ENCODE results near the gene LRRC32. TPM values are rescaled to one million over a fixed set of nuclear protein-coding genes. Genes with fewer than 3 reads are reported as not detected.

Gene LRRC32
- total RNA-seq, 4 donors from 2014 or later = 45.0 to 117 (median 73.4) TPM

- Histone ChIP-seq H3K4me3 (no peak overlapping the region), H3K36me3 (no peaks in the 10 kb centered on the region), H3K27me3 (no peaks in the 10 kb centered on the region), H3K4me1 (peaks cover 0 to 42% (median 5%) of the 10 kb centered on the region in 4 donors), H3K27ac (peak overlapping the region in 2 of 4 donors; percentile 28 to 61), H3K9me3 (no peaks in the 10 kb centered on the region)
- WGBS, 2 donors = 23 to 26% methylated on average over 12 to 14 of the region's 14 CpGs
- TF ChIP-seq CTCF (IDR thresholded peaks at IDR 0.05) (no peak), POLR2A (IDR thresholded peaks at IDR 0.05) (no peak), EP300 (IDR thresholded peaks at IDR 0.05) (peak; percentile 53 to 67)
- peak in 1 of 2 donors; percentile 53 for DNase-seq (ENCODE audit: low spot score in 2 of 2)
Observed at GRCh38 chr11:76637491-76638269, 32.9 kb downstream of the LRRC32 start.

GRCh38 chr11:76636826-76637460 lies 33.6 kb downstream of the LRRC32 start:
- Histone ChIP-seq H3K9me3 (no peaks in the 10 kb centered on the region), H3K4me1 (peaks cover 0 to 42% (median 5%) of the 10 kb centered on the region in 4 donors), H3K27me3 (no peaks in the 10 kb centered on the region), H3K27ac (peak overlapping the region in 2 of 4 donors; percentile 28 to 61), H3K4me3 (no peak overlapping the region), H3K36me3 (no peaks in the 10 kb centered on the region)
- no peak for DNase-seq (ENCODE audit: low spot score in 2 of 2)
- 91 to 94% methylated on average over 6 of the region's 6 CpGs for WGBS, 2 donors
- no peak for TF ChIP-seq POLR2A (IDR thresholded peaks at IDR 0.05)
- TF ChIP-seq CTCF (IDR thresholded peaks at IDR 0.05) = no peak
- no peak for TF ChIP-seq EP300 (IDR thresholded peaks at IDR 0.05)

- DNase-seq (ENCODE audit: low spot score in 2 of 2) = no peak
- no peak for TF ChIP-seq POLR2A (IDR thresholded peaks at IDR 0.05)
- TF ChIP-seq CTCF (IDR thresholded peaks at IDR 0.05) = no peak
- no peak for TF ChIP-seq EP300 (IDR thresholded peaks at IDR 0.05)
- Histone ChIP-seq H3K27ac (no peak overlapping the region), H3K4me1 (peaks cover 0 to 42% (median 5%) of the 10 kb centered on the region in 4 donors), H3K9me3 (no peaks in the 10 kb centered on the region), H3K4me3 (no peak overlapping the region), H3K36me3 (no peaks in the 10 kb centered on the region), H3K27me3 (no peaks in the 10 kb centered on the region)
- WGBS, 2 donors = 79 to 80% methylated on average over 7 of the region's 7 CpGs
Observed at GRCh38 chr11:76635991-76636738, 34.4 kb downstream of the LRRC32 start.

GRCh38 chr11:76634886-76635285 lies 35.7 kb downstream of the LRRC32 start:
- H3K27me3 ChIP-seq = no peaks in the 10 kb centered on the region
- H3K36me3 ChIP-seq = no peaks in the 10 kb centered on the region
- H3K4me1 ChIP-seq = peaks cover 0 to 55% (median 5%) of the 10 kb centered on the region in 4 donors
- H3K4me3 ChIP-seq = no peak overlapping the region
- H3K27ac ChIP-seq = no peak overlapping the region
- 53 to 69% methylated on average over 4 of the region's 4 CpGs for WGBS, 2 donors
- no peak for DNase-seq (ENCODE audit: low spot score in 2 of 2)
- H3K9me3 ChIP-seq = no peaks in the 10 kb centered on the region
- TF ChIP-seq EP300 (IDR thresholded peaks at IDR 0.05) = no peak
- no peak for TF ChIP-seq CTCF (IDR thresholded peaks at IDR 0.05)
- no peak for TF ChIP-seq POLR2A (IDR thresholded peaks at IDR 0.05)
